GM23338 (cell line): Measurements from ENCODE around the gene ZNF782. TPM values are rescaled to one million over a fixed set of nuclear protein-coding genes. Genes with fewer than 3 reads are reported as not detected.

ENCODE experiments used
- ATAC-seq: fragments of 200-7000 bp; cut with Tn5 transposase; 3 replicates; pipeline ENCODE4 v1.9.1; 2020
- DNase-seq: peaks from one replicate; pipeline ENCODE4 v3.0.0-alpha.2; 2015; ENCODE audit warnings: low spot score
- H2AFZ ChIP-seq: fragments of 200-600 bp; sonication (generic); 2 replicates; pipeline ENCODE4 v1.8.0; 2016; ENCODE audit warnings: antibody characterized with exemption, mild to moderate bottlenecking, moderate library complexity
- H3F3A ChIP-seq: fragments of 200-600 bp; sonication (generic); replicated peaks from 2 replicates; pipeline ENCODE4 v1.8.0; 2017; ENCODE audit warnings: antibody characterized with exemption, mixed run types, low read depth
- H3K27ac ChIP-seq: fragments of 200-600 bp; sonication (generic); 2 replicates; pipeline ENCODE4 v1.6.1; 2016; ENCODE audit warnings: low read depth
- H3K27me3 ChIP-seq: fragments of 200-600 bp; sonication (generic); 2 replicates; pipeline ENCODE4 v1.8.0; 2016; ENCODE audit warnings: mild to moderate bottlenecking, mixed run types, moderate library complexity; ENCODE audit not compliant: insufficient read depth
- H3K36me3 ChIP-seq: fragments of 200-600 bp; sonication (generic); 2 replicates; pipeline ENCODE4 v1.8.0; 2016; ENCODE audit warnings: mild to moderate bottlenecking; ENCODE audit not compliant: insufficient read depth
- H3K4me1 ChIP-seq: fragments of 200-600 bp; sonication (generic); 2 replicates; pipeline ENCODE4 v1.8.0; 2016; ENCODE audit warnings: mild to moderate bottlenecking, moderate library complexity; ENCODE audit not compliant: insufficient read depth
- H3K4me2 ChIP-seq: fragments of 200-600 bp; sonication (generic); 2 replicates; pipeline ENCODE4 v1.7.1; 2017; ENCODE audit warnings: mixed run types
- H3K4me3 ChIP-seq: fragments of 200-600 bp; sonication (generic); 2 replicates; pipeline ENCODE4 v1.6.1; 2016; ENCODE audit warnings: mixed run types
- H3K79me2 ChIP-seq: fragments of 200-600 bp; sonication (generic); replicated peaks from 2 replicates; pipeline ENCODE4 v1.8.0; 2017; ENCODE audit warnings: mild to moderate bottlenecking; ENCODE audit not compliant: insufficient read depth
- H3K9me2 ChIP-seq: fragments of 200-600 bp; sonication (generic); 2 replicates; pipeline ENCODE4 v1.8.0; 2017; ENCODE audit not compliant: insufficient read depth
- H4K20me1 ChIP-seq: fragments of 200-600 bp; sonication (generic); replicated peaks from 2 replicates; pipeline ENCODE4 v1.8.0; 2017; ENCODE audit warnings: mild to moderate bottlenecking; ENCODE audit not compliant: insufficient read depth
- H3K27ac Mint-ChIP-seq: 2 replicates; pipeline ENCODE4 v1.8.0; 2020; ENCODE audit warnings: inconsistent platforms, mild to moderate bottlenecking, moderate library complexity, mixed read lengths
- H3K27me3 Mint-ChIP-seq: 3 replicates; pipeline ENCODE4 v1.8.0; 2022; ENCODE audit warnings: low read depth, mild to moderate bottlenecking, moderate library complexity, mixed read lengths, inconsistent platforms; ENCODE audit not compliant: insufficient read depth, poor library complexity
- H3K36me3 Mint-ChIP-seq: 3 replicates; pipeline ENCODE4 v1.8.0; 2021; ENCODE audit warnings: low read depth, mild to moderate bottlenecking, inconsistent platforms, moderate library complexity, mixed read lengths
- H3K4me1 Mint-ChIP-seq: 3 replicates; pipeline ENCODE4 v1.8.0; 2020; ENCODE audit warnings: mild to moderate bottlenecking, inconsistent platforms, mixed read lengths
- H3K4me3 Mint-ChIP-seq: 3 replicates; pipeline ENCODE4 v1.8.0; 2021; ENCODE audit warnings: moderate library complexity, mild to moderate bottlenecking, inconsistent platforms, mixed read lengths
- H3K9me3 Mint-ChIP-seq: 3 replicates; pipeline ENCODE4 v1.8.0; 2020; ENCODE audit warnings: moderate library complexity, mild to moderate bottlenecking, inconsistent platforms, mixed read lengths
- CREB1 ChIP-seq: fragments of 250-450 bp; sonication (Bioruptor Pico); IDR thresholded peaks from 2 replicates; pipeline ENCODE4 v1.5.0; 2020; ENCODE audit warnings: low read depth, mild to moderate bottlenecking, moderate library complexity
- CTCF ChIP-seq, 2 experiments: fragments of 200-600 bp in 1 of 2; sonication (generic) in 1 of 2; conservative IDR thresholded peaks; 2 replicates each; pipeline versions ENCODE4 v1.5.1 to v1.6.1; 2016 to 2017; ENCODE audit warnings: antibody characterized with exemption in 2 of 2, low read depth in 2 of 2, mild to moderate bottlenecking in 2 of 2, moderate library complexity in 1 of 2
- EZH2 ChIP-seq: fragments of 200-600 bp; sonication (generic); IDR thresholded peaks from one replicate; pipeline ENCODE4 v1.8.0; 2017; ENCODE audit warnings: antibody characterized with exemption, mild to moderate bottlenecking, low read depth; ENCODE audit not compliant: unreplicated experiment
- EZH2phosphoT487 ChIP-seq: fragments of 200-600 bp; sonication (generic); IDR thresholded peaks from one replicate; pipeline ENCODE4 v1.8.1; 2018; ENCODE audit warnings: antibody characterized with exemption; ENCODE audit not compliant: unreplicated experiment
- JUNB ChIP-seq: IDR thresholded peaks from one replicate; pipeline ENCODE4 v1.6.1; 2016; ENCODE audit warnings: antibody characterized with exemption; ENCODE audit not compliant: unreplicated experiment
- NANOG ChIP-seq: IDR thresholded peaks from 2 replicates; pipeline ENCODE4 v1.6.1; 2016; ENCODE audit warnings: antibody characterized with exemption, borderline replicate concordance
- POLR2AphosphoS5 ChIP-seq: IDR thresholded peaks from 2 replicates; pipeline ENCODE4 v1.6.1; 2016; ENCODE audit warnings: antibody characterized with exemption, low read depth
- REST ChIP-seq: IDR thresholded peaks from one replicate; pipeline ENCODE4 v1.6.1; 2018; ENCODE audit warnings: antibody characterized with exemption; ENCODE audit not compliant: unreplicated experiment
- STAT1 ChIP-seq: IDR thresholded peaks from one replicate; pipeline ENCODE4 v1.6.1; 2016; ENCODE audit warnings: antibody characterized with exemption; ENCODE audit not compliant: unreplicated experiment
- ZNF114 ChIP-seq: fragments of 250-450 bp; sonication (Bioruptor Pico); IDR thresholded peaks from 2 replicates; pipeline ENCODE4 v1.5.0; 2020; ENCODE audit warnings: mild to moderate bottlenecking, moderate library complexity
- ZNF331 ChIP-seq: fragments of 250-450 bp; sonication (Bioruptor Pico); IDR thresholded peaks from 2 replicates; pipeline ENCODE4 v1.5.0; 2020; ENCODE audit warnings: low read depth, mild to moderate bottlenecking, moderate library complexity
- ZNF462 ChIP-seq: fragments of 250-450 bp; sonication (Bioruptor Pico); IDR thresholded peaks from 2 replicates; pipeline ENCODE4 v1.5.0; 2020; ENCODE audit warnings: mild to moderate bottlenecking, moderate library complexity
- polyA plus RNA-seq: library from polyadenylated mRNA; unstranded; fragments of >200 nt; fragmentation: Nextera tagmentation; extraction: Ambion mirVana; gene quantifications from 2 replicates; pipeline ENCODE4 v1.2.1, GENCODE V29; 2016
- total RNA-seq: library from RNA; depleted of rRNA; stranded (reverse); fragments of >200 nt; shearing (Covaris generic); gene quantifications from 2 replicates; pipeline ENCODE4 v1.2.3, GENCODE V29; 2014
- TF ChIP-seq, protein P1 (sequence below): IDR thresholded peaks from 2 replicates; pipeline ENCODE4 v1.6.1; 2016; ENCODE audit warnings: antibody characterized with exemption

ZNF782 gene
- total and polyA plus RNA-seq, 2 experiments from 2014 or later: 2.1 to 5.0 TPM

DNA sequence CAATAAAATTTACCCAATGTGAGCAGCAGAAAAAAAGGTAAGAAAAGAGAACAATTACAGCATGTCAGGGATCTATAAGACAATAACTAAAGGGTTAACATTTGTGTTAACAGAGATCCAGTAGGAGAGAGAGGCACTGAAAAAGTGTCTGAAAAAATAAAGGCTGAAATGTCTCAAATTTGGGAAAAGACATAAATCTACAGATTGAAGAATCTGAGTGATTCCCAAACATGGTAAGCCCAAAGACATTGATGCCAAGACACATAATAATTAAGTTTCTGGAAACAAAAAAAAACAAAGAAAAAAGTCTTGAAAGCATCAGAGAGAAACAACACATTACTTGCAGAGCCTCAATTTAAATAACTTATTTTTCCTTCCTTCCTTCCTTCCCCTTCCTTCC is 31.1 kb upstream of the ZNF782 start:
- Histone ChIP-seq H3F3A (no peaks in the 10 kb centered on the region), H3K4me1 (no peaks in the 10 kb centered on the region), H3K27me3 (peaks cover 10% of the 10 kb centered on the region; the same call in 1 of the 2 replicates), H2AFZ (no peak overlapping the region), H4K20me1 (no peaks in the 10 kb centered on the region), H3K4me2 (no peak overlapping the region), H3K36me3 (no peaks in the 10 kb centered on the region), H3K27ac (no peak overlapping the region), H3K9me2 (no peaks in the 10 kb centered on the region), H3K4me3 (no peak overlapping the region), H3K79me2 (no peaks in the 10 kb centered on the region)
- H3K4me1 Mint-ChIP-seq: no peaks in the 10 kb centered on the region
- no peak overlapping the region for H3K27ac Mint-ChIP-seq
- no peak for ATAC-seq
- TF ChIP-seq, protein P1, sequence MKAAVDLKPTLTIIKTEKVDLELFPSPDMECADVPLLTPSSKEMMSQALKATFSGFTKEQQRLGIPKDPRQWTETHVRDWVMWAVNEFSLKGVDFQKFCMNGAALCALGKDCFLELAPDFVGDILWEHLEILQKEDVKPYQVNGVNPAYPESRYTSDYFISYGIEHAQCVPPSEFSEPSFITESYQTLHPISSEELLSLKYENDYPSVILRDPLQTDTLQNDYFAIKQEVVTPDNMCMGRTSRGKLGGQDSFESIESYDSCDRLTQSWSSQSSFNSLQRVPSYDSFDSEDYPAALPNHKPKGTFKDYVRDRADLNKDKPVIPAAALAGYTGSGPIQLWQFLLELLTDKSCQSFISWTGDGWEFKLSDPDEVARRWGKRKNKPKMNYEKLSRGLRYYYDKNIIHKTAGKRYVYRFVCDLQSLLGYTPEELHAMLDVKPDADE: no peak
- TF ChIP-seq ZNF331 (CRISPR knock-in tag) (no peak), CREB1 (CRISPR knock-in tag) (no peak), STAT1 (no peak), ZNF114 (CRISPR knock-in tag) (no peak), POLR2AphosphoS5 (no peak), EZH2phosphoT487 (no peak), ZNF462 (CRISPR knock-in tag) (no peak), EZH2 (no peak), NANOG (no peak), CTCF (conservative IDR thresholded peaks at IDR 0.05; ENCODE audit: low read depth in 2 of 2) (no peak), JUNB (no peak), REST (no peak)
- H3K9me3 Mint-ChIP-seq: no peaks in the 10 kb centered on the region
- no peak overlapping the region for H3K4me3 Mint-ChIP-seq
- no peaks in the 10 kb centered on the region for H3K36me3 Mint-ChIP-seq
- DNase-seq: no peak
- peaks cover 12% of the 10 kb centered on the region for H3K27me3 Mint-ChIP-seq
